Upper lobe of left lung (tissue), 4 donors: ENCODE measurements around the gene FAT3.

Source experiments
- CTCF ChIP-seq, 6 experiments: fragments of 450-650 bp in 4 of 6; fragments of 200-600 bp in 2 of 6; sonication (generic) in 2 of 6; IDR thresholded peaks; one replicate each; pipeline ENCODE4 v1.5.1; 2016 to 2019; ENCODE audit warnings: antibody characterized with exemption in 6 of 6
- POLR2A ChIP-seq, 4 donors: fragments of 450-650 bp; IDR thresholded peaks; one replicate each; pipeline ENCODE4 v1.5.1; 2016 to 2017; ENCODE audit warnings: antibody characterized with exemption in 4 of 4, mild to moderate bottlenecking in 2 of 4

- TF ChIP-seq POLR2A (IDR thresholded peaks at IDR 0.05) (no peak), CTCF (IDR thresholded peaks at IDR 0.05) (no peak)
Observed at GRCh38 chr11:92246630-92247029, 22.0 kb downstream of the FAT3 start.
